ENCODE data around the gene NHEJ1. TPM values are rescaled to one million over a fixed set of nuclear protein-coding genes. Genes with fewer than 3 reads are reported as not detected.

Gene NHEJ1
- total and polyA plus RNA-seq, 4 donors = 8.4 to 21.1 (median 12.5) TPM

GRCh38 chr2:219179601-219180465 lies 19.2 kb upstream of the NHEJ1 start:
- peaks cover 25 to 45% (median 37%) of the 10 kb centered on the region in 4 donors for H3K36me3 ChIP-seq (ENCODE audit: control insufficient read depth in 4 of 4, insufficient read depth in 4 of 4, low read length in 4 of 4)
- H3K27ac ChIP-seq (ENCODE audit: low read depth in 1 of 2, low read length in 1 of 2) = peak overlapping the region in 1 of 2 donors; percentile 28
- H3K27me3 ChIP-seq (ENCODE audit: control insufficient read depth in 3 of 3, insufficient read depth in 3 of 3, low read length in 2 of 3) = no peaks in the 10 kb centered on the region
- no peaks in the 10 kb centered on the region for H3K9me3 ChIP-seq (ENCODE audit: control insufficient read depth in 4 of 4, insufficient read depth in 3 of 4, low read length in 3 of 4)
- no peak overlapping the region for H3K9ac ChIP-seq (ENCODE audit: insufficient read depth in 1 of 2, low read length in 2 of 2)
- H3K4me3 ChIP-seq = no peak overlapping the region
- TF ChIP-seq CTCF (IDR thresholded peaks at IDR 0.05; ENCODE audit: control extremely low read depth, extremely low read depth) = no peak
- peaks cover 3 to 23% (median 8%) of the 10 kb centered on the region in 5 donors for H3K4me1 ChIP-seq (ENCODE audit: control insufficient read depth in 5 of 5, insufficient read depth in 5 of 5, low read length in 5 of 5)
- ATAC-seq (ENCODE audit: insufficient read depth, low FRiP score) (no peak), DNase-seq (no peak)
- 96% methylated on average over 9 of the region's 9 CpGs for WGBS, 2 donors

- TF ChIP-seq CTCF (IDR thresholded peaks at IDR 0.05; ENCODE audit: control extremely low read depth, extremely low read depth) = no peak
- Histone ChIP-seq H3K9ac (ENCODE audit: insufficient read depth in 1 of 2, low read length in 2 of 2) (peak overlapping the region; percentile 67 to 81), H3K36me3 (ENCODE audit: control insufficient read depth in 4 of 4, insufficient read depth in 4 of 4, low read length in 4 of 4) (peaks cover 25 to 49% (median 38%) of the 10 kb centered on the region in 4 donors), H3K4me3 (peak overlapping the region; percentile 92), H3K27ac (ENCODE audit: low read depth in 1 of 2, low read length in 1 of 2) (peak overlapping the region; percentile 98 to 100), H3K4me1 (ENCODE audit: control insufficient read depth in 5 of 5, insufficient read depth in 5 of 5, low read length in 5 of 5) (peaks cover 3 to 23% (median 8%) of the 10 kb centered on the region in 5 donors), H3K27me3 (ENCODE audit: control insufficient read depth in 3 of 3, insufficient read depth in 3 of 3, low read length in 2 of 3) (no peaks in the 10 kb centered on the region), H3K9me3 (ENCODE audit: control insufficient read depth in 4 of 4, insufficient read depth in 3 of 4, low read length in 3 of 4) (no peaks in the 10 kb centered on the region)
- peak in 1 of 3 donors; percentile 40 for DNase-seq
- WGBS, 2 donors = 3 to 5% methylated on average over 28 to 45 of the region's 45 CpGs
- ATAC-seq (ENCODE audit: insufficient read depth, low FRiP score) = peak; percentile 7
Measured at GRCh38 chr2:219178377-219179175, 18.0 kb upstream of the NHEJ1 start.

GRCh38 chr2:219177552-219178376 lies 17.1 kb upstream of the NHEJ1 start, which contains the start of gene RETREG2:
TSS of gene RETREG2 (plus strand) at chr2:219178275. CDS start at chr2:219178353, 78 bp downstream.
- peak; percentile 92 to 95 (median 93) for DNase-seq
- Histone ChIP-seq H3K4me3 (peak within 1 kb of the TSS; percentile 92), H3K27me3 (ENCODE audit: control insufficient read depth in 3 of 3, insufficient read depth in 3 of 3, low read length in 2 of 3) (no peaks in the 10 kb centered on the region), H3K9me3 (ENCODE audit: control insufficient read depth in 4 of 4, insufficient read depth in 3 of 4, low read length in 3 of 4) (no peaks in the 10 kb centered on the region), H3K27ac (ENCODE audit: low read depth in 1 of 2, low read length in 1 of 2) (peak within 1 kb of the TSS; percentile 98 to 100), H3K4me1 (ENCODE audit: control insufficient read depth in 5 of 5, insufficient read depth in 5 of 5, low read length in 5 of 5) (peaks cover 3 to 23% (median 8%) of the 10 kb centered on the region in 5 donors), H3K36me3 (ENCODE audit: control insufficient read depth in 4 of 4, insufficient read depth in 4 of 4, low read length in 4 of 4) (peaks cover 25 to 48% (median 31%) of the 10 kb centered on the region in 4 donors), H3K9ac (ENCODE audit: insufficient read depth in 1 of 2, low read length in 2 of 2) (peak within 1 kb of the TSS; percentile 67 to 84)
- WGBS, 2 donors = 0% methylated on average over 45 to 67 of the region's 67 CpGs
- peak; percentile 67 for ATAC-seq (ENCODE audit: insufficient read depth, low FRiP score)
- peak; percentile 9 for TF ChIP-seq CTCF (IDR thresholded peaks at IDR 0.05; ENCODE audit: control extremely low read depth, extremely low read depth)

All from lung (tissue), 12 donors.